ENCODE measurements around the gene WDR7. TPM values are rescaled to one million over a fixed set of nuclear protein-coding genes. Genes with fewer than 3 reads are reported as not detected.

WDR7 gene
- total and polyA plus RNA-seq, 2 experiments from 2014 or later = 7.0 to 14.8 TPM

- Histone ChIP-seq H2AFZ (no peak overlapping the region), H3F3A (replicated peaks; ENCODE audit: low read depth) (no peaks in the 10 kb centered on the region), H3K4me2 (no peak overlapping the region), H3K27ac (ENCODE audit: low read depth) (no peak overlapping the region), H3K9me2 (ENCODE audit: insufficient read depth) (no peaks in the 10 kb centered on the region), H3K36me3 (ENCODE audit: insufficient read depth) (no peaks in the 10 kb centered on the region), H3K4me3 (no peak overlapping the region), H3K4me1 (ENCODE audit: insufficient read depth) (peaks cover 19% of the 10 kb centered on the region), H3K79me2 (replicated peaks; ENCODE audit: insufficient read depth) (no peaks in the 10 kb centered on the region), H3K27me3 (ENCODE audit: insufficient read depth) (no peaks in the 10 kb centered on the region), H4K20me1 (replicated peaks; ENCODE audit: insufficient read depth) (no peaks in the 10 kb centered on the region)
- ATAC-seq = no peak
- Mint-ChIP-seq H3K27me3 (ENCODE audit: insufficient read depth, low read depth, poor library complexity) (peaks cover 6% of the 10 kb centered on the region), H3K27ac (no peak overlapping the region), H3K9me3 (no peaks in the 10 kb centered on the region), H3K4me1 (peaks cover 21% of the 10 kb centered on the region), H3K36me3 (ENCODE audit: low read depth) (no peaks in the 10 kb centered on the region), H3K4me3 (no peak overlapping the region)
- DNase-seq (ENCODE audit: low spot score) = no peak
- TF ChIP-seq ZNF331 (CRISPR knock-in tag; IDR thresholded peaks at IDR 0.05; ENCODE audit: low read depth) (no peak), ZNF114 (CRISPR knock-in tag; IDR thresholded peaks at IDR 0.05) (no peak), CREB1 (CRISPR knock-in tag; IDR thresholded peaks at IDR 0.05; ENCODE audit: low read depth) (no peak), EZH2phosphoT487 (IDR thresholded peaks at IDR 0.05; ENCODE audit: unreplicated experiment) (no peak)
- TF ChIP-seq, protein P1, sequence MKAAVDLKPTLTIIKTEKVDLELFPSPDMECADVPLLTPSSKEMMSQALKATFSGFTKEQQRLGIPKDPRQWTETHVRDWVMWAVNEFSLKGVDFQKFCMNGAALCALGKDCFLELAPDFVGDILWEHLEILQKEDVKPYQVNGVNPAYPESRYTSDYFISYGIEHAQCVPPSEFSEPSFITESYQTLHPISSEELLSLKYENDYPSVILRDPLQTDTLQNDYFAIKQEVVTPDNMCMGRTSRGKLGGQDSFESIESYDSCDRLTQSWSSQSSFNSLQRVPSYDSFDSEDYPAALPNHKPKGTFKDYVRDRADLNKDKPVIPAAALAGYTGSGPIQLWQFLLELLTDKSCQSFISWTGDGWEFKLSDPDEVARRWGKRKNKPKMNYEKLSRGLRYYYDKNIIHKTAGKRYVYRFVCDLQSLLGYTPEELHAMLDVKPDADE (IDR thresholded peaks at IDR 0.05) = no peak
- TF ChIP-seq, protein P2, sequence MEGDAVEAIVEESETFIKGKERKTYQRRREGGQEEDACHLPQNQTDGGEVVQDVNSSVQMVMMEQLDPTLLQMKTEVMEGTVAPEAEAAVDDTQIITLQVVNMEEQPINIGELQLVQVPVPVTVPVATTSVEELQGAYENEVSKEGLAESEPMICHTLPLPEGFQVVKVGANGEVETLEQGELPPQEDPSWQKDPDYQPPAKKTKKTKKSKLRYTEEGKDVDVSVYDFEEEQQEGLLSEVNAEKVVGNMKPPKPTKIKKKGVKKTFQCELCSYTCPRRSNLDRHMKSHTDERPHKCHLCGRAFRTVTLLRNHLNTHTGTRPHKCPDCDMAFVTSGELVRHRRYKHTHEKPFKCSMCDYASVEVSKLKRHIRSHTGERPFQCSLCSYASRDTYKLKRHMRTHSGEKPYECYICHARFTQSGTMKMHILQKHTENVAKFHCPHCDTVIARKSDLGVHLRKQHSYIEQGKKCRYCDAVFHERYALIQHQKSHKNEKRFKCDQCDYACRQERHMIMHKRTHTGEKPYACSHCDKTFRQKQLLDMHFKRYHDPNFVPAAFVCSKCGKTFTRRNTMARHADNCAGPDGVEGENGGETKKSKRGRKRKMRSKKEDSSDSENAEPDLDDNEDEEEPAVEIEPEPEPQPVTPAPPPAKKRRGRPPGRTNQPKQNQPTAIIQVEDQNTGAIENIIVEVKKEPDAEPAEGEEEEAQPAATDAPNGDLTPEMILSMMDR (conservative IDR thresholded peaks at IDR 0.05; ENCODE audit: low read depth in 2 of 2) = no peak
- TF ChIP-seq, protein P3, sequence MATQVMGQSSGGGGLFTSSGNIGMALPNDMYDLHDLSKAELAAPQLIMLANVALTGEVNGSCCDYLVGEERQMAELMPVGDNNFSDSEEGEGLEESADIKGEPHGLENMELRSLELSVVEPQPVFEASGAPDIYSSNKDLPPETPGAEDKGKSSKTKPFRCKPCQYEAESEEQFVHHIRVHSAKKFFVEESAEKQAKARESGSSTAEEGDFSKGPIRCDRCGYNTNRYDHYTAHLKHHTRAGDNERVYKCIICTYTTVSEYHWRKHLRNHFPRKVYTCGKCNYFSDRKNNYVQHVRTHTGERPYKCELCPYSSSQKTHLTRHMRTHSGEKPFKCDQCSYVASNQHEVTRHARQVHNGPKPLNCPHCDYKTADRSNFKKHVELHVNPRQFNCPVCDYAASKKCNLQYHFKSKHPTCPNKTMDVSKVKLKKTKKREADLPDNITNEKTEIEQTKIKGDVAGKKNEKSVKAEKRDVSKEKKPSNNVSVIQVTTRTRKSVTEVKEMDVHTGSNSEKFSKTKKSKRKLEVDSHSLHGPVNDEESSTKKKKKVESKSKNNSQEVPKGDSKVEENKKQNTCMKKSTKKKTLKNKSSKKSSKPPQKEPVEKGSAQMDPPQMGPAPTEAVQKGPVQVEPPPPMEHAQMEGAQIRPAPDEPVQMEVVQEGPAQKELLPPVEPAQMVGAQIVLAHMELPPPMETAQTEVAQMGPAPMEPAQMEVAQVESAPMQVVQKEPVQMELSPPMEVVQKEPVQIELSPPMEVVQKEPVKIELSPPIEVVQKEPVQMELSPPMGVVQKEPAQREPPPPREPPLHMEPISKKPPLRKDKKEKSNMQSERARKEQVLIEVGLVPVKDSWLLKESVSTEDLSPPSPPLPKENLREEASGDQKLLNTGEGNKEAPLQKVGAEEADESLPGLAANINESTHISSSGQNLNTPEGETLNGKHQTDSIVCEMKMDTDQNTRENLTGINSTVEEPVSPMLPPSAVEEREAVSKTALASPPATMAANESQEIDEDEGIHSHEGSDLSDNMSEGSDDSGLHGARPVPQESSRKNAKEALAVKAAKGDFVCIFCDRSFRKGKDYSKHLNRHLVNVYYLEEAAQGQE (IDR thresholded peaks at IDR 0.05; ENCODE audit: unreplicated experiment) = no peak
These were observed 427.5 kb downstream of the WDR7 start for GRCh38 chr18:57078614-57079013.

DNA sequence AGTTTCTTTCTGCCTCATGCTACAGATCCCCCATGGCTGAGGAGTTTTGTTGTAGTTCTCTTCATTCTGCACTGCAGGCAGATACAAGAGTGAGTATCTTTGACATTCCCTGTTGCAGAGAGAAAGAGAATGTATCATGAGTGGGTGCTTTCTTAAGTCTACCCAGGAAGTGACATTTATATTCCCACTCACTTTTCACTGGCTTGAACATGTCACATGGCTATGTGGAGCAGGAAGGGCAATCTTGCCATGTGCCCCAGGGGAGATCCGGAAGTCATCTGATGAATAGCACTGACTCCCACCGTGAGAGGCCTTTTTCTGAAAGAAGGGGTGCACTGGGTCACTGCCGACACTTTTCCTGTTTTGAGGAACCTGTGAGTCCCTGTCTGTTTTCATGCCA is 429.3 kb downstream of the WDR7 start:
- H3K4me3 ChIP-seq = no peak overlapping the region
- Mint-ChIP-seq H3K36me3 (ENCODE audit: low read depth) (no peaks in the 10 kb centered on the region), H3K9me3 (no peaks in the 10 kb centered on the region), H3K4me1 (peaks cover 22% of the 10 kb centered on the region), H3K27me3 (ENCODE audit: insufficient read depth, low read depth, poor library complexity) (peaks cover 9% of the 10 kb centered on the region), H3K4me3 (no peak overlapping the region), H3K27ac (no peak overlapping the region)
- peaks cover 21% of the 10 kb centered on the region for H3K4me1 ChIP-seq (ENCODE audit: insufficient read depth)
- no peaks in the 10 kb centered on the region for H3K79me2 ChIP-seq (replicated peaks; ENCODE audit: insufficient read depth)
- no peak overlapping the region for H3K4me2 ChIP-seq
- no peak overlapping the region for H3K27ac ChIP-seq (ENCODE audit: low read depth)
- DNase-seq (ENCODE audit: low spot score) = no peak
- H3F3A ChIP-seq (replicated peaks; ENCODE audit: low read depth) = no peaks in the 10 kb centered on the region
- H2AFZ ChIP-seq = no peak overlapping the region
- 0 out of 2 replicates have a peak, but pooled peaks cover 4% of the 10 kb centered on the region for H3K9me2 ChIP-seq (ENCODE audit: insufficient read depth)
- no peaks in the 10 kb centered on the region for H4K20me1 ChIP-seq (replicated peaks; ENCODE audit: insufficient read depth)
- H3K27me3 ChIP-seq (ENCODE audit: insufficient read depth) = no peaks in the 10 kb centered on the region
- no peak for ATAC-seq
- H3K36me3 ChIP-seq (ENCODE audit: insufficient read depth) = no peaks in the 10 kb centered on the region
- TF ChIP-seq, protein P4, sequence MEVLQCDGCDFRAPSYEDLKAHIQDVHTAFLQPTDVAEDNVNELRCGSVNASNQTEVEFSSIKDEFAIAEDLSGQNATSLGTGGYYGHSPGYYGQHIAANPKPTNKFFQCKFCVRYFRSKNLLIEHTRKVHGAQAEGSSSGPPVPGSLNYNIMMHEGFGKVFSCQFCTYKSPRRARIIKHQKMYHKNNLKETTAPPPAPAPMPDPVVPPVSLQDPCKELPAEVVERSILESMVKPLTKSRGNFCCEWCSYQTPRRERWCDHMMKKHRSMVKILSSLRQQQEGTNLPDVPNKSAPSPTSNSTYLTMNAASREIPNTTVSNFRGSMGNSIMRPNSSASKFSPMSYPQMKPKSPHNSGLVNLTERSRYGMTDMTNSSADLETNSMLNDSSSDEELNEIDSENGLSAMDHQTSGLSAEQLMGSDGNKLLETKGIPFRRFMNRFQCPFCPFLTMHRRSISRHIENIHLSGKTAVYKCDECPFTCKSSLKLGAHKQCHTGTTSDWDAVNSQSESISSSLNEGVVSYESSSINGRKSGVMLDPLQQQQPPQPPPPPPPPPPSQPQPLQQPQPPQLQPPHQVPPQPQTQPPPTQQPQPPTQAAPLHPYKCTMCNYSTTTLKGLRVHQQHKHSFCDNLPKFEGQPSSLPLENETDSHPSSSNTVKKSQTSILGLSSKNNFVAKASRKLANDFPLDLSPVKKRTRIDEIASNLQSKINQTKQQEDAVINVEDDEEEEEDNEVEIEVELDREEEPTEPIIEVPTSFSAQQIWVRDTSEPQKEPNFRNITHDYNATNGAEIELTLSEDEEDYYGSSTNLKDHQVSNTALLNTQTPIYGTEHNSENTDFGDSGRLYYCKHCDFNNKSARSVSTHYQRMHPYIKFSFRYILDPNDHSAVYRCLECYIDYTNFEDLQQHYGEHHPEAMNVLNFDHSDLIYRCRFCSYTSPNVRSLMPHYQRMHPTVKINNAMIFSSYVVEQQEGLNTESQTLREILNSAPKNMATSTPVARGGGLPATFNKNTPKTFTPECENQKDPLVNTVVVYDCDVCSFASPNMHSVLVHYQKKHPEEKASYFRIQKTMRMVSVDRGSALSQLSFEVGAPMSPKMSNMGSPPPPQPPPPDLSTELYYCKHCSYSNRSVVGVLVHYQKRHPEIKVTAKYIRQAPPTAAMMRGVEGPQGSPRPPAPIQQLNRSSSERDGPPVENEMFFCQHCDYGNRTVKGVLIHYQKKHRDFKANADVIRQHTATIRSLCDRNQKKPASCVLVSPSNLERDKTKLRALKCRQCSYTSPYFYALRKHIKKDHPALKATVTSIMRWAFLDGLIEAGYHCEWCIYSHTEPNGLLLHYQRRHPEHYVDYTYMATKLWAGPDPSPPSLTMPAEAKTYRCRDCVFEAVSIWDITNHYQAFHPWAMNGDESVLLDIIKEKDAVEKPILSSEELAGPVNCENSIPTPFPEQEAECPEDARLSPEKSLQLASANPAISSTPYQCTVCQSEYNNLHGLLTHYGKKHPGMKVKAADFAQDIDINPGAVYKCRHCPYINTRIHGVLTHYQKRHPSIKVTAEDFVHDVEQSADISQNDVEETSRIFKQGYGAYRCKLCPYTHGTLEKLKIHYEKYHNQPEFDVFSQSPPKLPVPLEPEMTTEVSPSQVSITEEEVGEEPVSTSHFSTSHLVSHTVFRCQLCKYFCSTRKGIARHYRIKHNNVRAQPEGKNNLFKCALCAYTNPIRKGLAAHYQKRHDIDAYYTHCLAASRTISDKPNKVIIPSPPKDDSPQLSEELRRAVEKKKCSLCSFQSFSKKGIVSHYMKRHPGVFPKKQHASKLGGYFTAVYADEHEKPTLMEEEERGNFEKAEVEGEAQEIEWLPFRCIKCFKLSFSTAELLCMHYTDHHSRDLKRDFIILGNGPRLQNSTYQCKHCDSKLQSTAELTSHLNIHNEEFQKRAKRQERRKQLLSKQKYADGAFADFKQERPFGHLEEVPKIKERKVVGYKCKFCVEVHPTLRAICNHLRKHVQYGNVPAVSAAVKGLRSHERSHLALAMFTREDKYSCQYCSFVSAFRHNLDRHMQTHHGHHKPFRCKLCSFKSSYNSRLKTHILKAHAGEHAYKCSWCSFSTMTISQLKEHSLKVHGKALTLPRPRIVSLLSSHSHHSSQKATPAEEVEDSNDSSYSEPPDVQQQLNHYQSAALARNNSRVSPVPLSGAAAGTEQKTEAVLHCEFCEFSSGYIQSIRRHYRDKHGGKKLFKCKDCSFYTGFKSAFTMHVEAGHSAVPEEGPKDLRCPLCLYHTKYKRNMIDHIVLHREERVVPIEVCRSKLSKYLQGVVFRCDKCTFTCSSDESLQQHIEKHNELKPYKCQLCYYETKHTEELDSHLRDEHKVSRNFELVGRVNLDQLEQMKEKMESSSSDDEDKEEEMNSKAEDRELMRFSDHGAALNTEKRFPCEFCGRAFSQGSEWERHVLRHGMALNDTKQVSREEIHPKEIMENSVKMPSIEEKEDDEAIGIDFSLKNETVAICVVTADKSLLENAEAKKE (CRISPR knock-in tag; IDR thresholded peaks at IDR 0.05) = no peak
- no peak for TF ChIP-seq EZH2 (IDR thresholded peaks at IDR 0.05; ENCODE audit: low read depth, unreplicated experiment)
